B cell (primary cell): Measurements from ENCODE around the gene PNCK.

Source experiments
- EZH2 ChIP-seq: IDR thresholded peaks from 2 replicates; pipeline ENCODE4 v1.6.1; 2012; ENCODE audit warnings: borderline replicate concordance, low read depth, mild to moderate bottlenecking, moderate library complexity, low read length; ENCODE audit not compliant: insufficient read depth, poor library complexity, severe bottlenecking
- TF ChIP-seq, protein P1 (sequence below): fragments of 200-600 bp; IDR thresholded peaks from one replicate; pipeline ENCODE4 v1.8.0; 2022; ENCODE audit warnings: antibody characterized with exemption, mild to moderate bottlenecking

DNA sequence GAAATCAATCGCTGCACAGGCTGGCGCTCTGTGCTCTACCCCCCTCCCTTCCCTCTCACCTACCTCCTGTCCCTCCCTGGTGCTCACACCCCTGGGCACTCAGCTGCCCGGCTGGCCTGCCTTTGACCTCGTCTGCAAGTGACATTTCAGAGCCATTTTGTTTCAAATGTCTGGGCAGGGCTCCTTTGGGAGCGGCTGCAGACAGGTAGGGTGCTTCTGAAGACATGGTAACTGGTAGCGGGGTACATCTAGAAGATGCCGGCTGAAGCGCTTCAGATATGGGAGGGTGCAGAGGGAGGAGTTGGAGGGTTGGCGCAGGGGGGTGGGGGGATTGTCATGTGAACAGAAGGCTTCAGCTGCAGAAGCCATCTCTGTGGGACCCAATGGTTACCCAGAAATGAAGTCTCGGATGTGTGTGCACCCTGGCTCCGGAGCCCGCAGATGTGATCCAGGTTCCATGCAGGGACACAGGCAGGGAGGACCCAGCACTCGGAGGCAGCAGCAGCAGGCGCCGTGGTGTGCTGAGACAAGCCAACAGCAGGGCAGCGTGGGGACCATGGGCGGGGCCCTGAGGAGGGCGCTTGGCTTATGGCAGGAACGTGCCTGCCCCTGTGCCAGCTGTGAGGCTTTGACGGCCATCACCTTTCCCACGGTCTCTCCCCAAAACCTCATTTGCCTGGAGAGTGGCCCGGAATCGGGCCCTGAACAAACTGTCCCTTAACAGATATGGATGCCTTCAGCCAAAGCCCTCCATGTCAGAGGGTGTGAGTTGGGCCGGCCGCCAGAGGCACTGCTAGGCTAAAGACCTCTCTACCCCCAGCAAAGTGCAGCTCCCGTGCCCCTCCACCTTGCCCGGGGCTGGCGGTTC lies 34.2 kb downstream of the PNCK start:
- TF ChIP-seq, protein P1, sequence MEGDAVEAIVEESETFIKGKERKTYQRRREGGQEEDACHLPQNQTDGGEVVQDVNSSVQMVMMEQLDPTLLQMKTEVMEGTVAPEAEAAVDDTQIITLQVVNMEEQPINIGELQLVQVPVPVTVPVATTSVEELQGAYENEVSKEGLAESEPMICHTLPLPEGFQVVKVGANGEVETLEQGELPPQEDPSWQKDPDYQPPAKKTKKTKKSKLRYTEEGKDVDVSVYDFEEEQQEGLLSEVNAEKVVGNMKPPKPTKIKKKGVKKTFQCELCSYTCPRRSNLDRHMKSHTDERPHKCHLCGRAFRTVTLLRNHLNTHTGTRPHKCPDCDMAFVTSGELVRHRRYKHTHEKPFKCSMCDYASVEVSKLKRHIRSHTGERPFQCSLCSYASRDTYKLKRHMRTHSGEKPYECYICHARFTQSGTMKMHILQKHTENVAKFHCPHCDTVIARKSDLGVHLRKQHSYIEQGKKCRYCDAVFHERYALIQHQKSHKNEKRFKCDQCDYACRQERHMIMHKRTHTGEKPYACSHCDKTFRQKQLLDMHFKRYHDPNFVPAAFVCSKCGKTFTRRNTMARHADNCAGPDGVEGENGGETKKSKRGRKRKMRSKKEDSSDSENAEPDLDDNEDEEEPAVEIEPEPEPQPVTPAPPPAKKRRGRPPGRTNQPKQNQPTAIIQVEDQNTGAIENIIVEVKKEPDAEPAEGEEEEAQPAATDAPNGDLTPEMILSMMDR, result no peak
- no peak for TF ChIP-seq EZH2
